LNCaP clone FGC (cell line): ENCODE results near the gene TSKU.
"Not testable (repeated sequence)": the region's sequence is repeated elsewhere in the genome, so short reads cannot be mapped to it uniquely, and the experiment has no call there.

ENCODE experiments used
- DNase-seq: peaks from one replicate; pipeline ENCODE4 v3.0.0-alpha.2; 2011; ENCODE audit warnings: low read depth
- H3K4me3 ChIP-seq: 2 replicates; pipeline ENCODE4 v1.5.1; 2011; ENCODE audit warnings: mild to moderate bottlenecking, low read depth, low read length, control low read depth
- CTCF ChIP-seq: IDR thresholded peaks from 2 replicates; pipeline ENCODE4 v1.5.1; 2012; ENCODE audit warnings: mild to moderate bottlenecking; ENCODE audit not compliant: control insufficient read depth, insufficient read depth; ENCODE audit errors: extremely low read depth

TSKU gene

GRCh38 chr11:76824980-76825725, 42.0 kb downstream of the TSKU start:
- DNase-seq = no peak
- no peak for TF ChIP-seq CTCF

GRCh38 chr11:76825726-76826396, 42.7 kb downstream of the TSKU start:
- no peak for TF ChIP-seq CTCF
- DNase-seq = no peak
- H3K4me3 ChIP-seq = no peak overlapping the region

More at GRCh38 chr11:76824980-76825725, 42.0 kb downstream of the TSKU start:
- H3K4me3 ChIP-seq = no peak overlapping the region

- DNase-seq, H3K4me3 ChIP-seq: not testable (repeated sequence)
Measured at GRCh38 chr11:76826508-76826907, 43.4 kb downstream of the TSKU start.

GRCh38 chr11:76827005-76827404, 43.8 kb downstream of the TSKU start:
- H3K4me3 ChIP-seq, DNase-seq: not testable (repeated sequence)

GRCh38 chr11:76830639-76831327, 47.6 kb downstream of the TSKU start:
- DNase-seq = no peak
- no peak overlapping the region for H3K4me3 ChIP-seq
- no peak for TF ChIP-seq CTCF

- no peak overlapping the region for H3K4me3 ChIP-seq
Measured at GRCh38 chr11:76831686-76832310, 48.6 kb downstream of the TSKU start.

GRCh38 chr11:76832361-76832760, 49.2 kb downstream of the TSKU start:
- no peak for DNase-seq
- no peak overlapping the region for H3K4me3 ChIP-seq
- TF ChIP-seq CTCF = no peak

More at GRCh38 chr11:76831686-76832310, 48.6 kb downstream of the TSKU start:
- TF ChIP-seq CTCF = no peak
- DNase-seq = no peak
